Measurements from ENCODE around the gene MAN2B2.

DNA sequence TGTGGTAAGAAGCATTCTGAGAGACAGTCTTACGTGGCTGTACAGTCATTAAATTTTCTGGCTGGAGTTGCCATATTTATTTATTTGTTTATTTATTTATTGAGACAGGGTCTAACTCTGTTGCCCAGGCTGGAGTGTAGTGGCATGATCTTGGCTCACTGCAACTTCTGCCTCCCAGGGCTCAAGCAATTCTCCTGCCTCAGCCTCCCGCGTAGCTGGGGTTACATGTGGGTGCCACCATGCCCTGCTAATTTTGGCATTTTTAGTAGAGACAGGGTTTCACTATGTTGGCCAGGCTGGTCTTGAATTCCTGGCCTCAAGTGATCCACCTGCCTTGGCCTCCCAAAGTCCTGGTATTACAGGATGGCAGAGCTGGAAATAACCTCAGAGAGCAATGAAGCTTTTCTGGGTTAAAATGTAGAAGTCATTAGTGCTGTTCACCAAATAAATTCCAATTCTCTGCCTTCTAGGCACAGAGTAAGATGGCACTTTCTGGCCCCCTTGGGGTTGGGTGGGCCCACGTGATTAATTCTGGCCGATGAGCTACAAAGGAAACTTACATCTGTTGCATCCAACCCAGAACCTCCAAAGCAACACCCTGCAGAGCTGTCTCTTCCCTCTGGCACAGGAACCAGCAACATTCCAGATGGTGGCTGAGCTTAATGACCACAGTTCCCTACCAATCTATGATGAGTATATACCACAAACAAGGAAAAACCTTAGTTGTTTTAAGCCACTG is 70.0 kb downstream of the MAN2B2 start:
- TF ChIP-seq, protein P1, sequence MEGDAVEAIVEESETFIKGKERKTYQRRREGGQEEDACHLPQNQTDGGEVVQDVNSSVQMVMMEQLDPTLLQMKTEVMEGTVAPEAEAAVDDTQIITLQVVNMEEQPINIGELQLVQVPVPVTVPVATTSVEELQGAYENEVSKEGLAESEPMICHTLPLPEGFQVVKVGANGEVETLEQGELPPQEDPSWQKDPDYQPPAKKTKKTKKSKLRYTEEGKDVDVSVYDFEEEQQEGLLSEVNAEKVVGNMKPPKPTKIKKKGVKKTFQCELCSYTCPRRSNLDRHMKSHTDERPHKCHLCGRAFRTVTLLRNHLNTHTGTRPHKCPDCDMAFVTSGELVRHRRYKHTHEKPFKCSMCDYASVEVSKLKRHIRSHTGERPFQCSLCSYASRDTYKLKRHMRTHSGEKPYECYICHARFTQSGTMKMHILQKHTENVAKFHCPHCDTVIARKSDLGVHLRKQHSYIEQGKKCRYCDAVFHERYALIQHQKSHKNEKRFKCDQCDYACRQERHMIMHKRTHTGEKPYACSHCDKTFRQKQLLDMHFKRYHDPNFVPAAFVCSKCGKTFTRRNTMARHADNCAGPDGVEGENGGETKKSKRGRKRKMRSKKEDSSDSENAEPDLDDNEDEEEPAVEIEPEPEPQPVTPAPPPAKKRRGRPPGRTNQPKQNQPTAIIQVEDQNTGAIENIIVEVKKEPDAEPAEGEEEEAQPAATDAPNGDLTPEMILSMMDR (IDR thresholded peaks at IDR 0.05 in 8 of 11, conservative IDR thresholded peaks at IDR 0.05 in 3 of 11) = no peak
- TF ChIP-seq POLR2AphosphoS5 (IDR thresholded peaks at IDR 0.05) = no peak
